SK-N-SH (cell line): ENCODE results near the gene ZNF780B. TPM values are rescaled to one million over a fixed set of nuclear protein-coding genes. Genes with fewer than 3 reads are reported as not detected.

ENCODE experiments used
- CTCF ChIA-PET: fragments of 300-600, 350-600 bp; formaldehyde crosslinking; extraction: SDS; loops from one replicate; lab custom pipeline; 2021; lab: Yijun Ruan, JAX
- POLR2A ChIA-PET: fragments of 350-600 bp; sonication (Branson Sonifier 250); formaldehyde crosslinking; extraction: SDS; loops from one replicate; lab custom pipeline; 2020; ENCODE audit warnings: antibody characterized with exemption, inconsistent platforms; lab: Yijun Ruan, JAX
- DNase-seq: peaks from one replicate; pipeline ENCODE4 v3.0.0; 2012
- H2AFZ ChIP-seq: fragments of 200-600 bp; sonication (generic); 2 replicates; pipeline ENCODE4 v1.8.1; 2016; ENCODE audit warnings: antibody characterized with exemption, mild to moderate bottlenecking, low read depth
- H3F3A ChIP-seq: fragments of 200-600 bp; sonication (generic); replicated peaks from 2 replicates; pipeline ENCODE3; 2016; ENCODE audit warnings: antibody characterized with exemption, mild to moderate bottlenecking; ENCODE audit not compliant: insufficient read depth
- H3K27ac ChIP-seq, 2 experiments: fragments of 200-500 bp in 1 of 2; fragments of 200-600 bp in 1 of 2; sonication (Bioruptor generic) in 1 of 2; sonication (generic), shearing (Covaris generic) in 1 of 2; 2 replicates each; pipeline versions ENCODE4 v1.5.1 to v1.6.1; 2014 to 2016; ENCODE audit warnings: low read depth in 2 of 2, inconsistent platforms in 1 of 2, low read length in 1 of 2, mild to moderate bottlenecking in 1 of 2, mixed read lengths in 1 of 2
- H3K27me3 ChIP-seq: fragments of 200-600 bp; sonication (generic), shearing (Covaris generic); 2 replicates; pipeline ENCODE4 v1.6.1; 2016; ENCODE audit warnings: mixed run types; ENCODE audit not compliant: insufficient read depth
- H3K36me3 ChIP-seq, 2 experiments: fragments of 200-500 bp in 1 of 2; fragments of 200-600 bp in 1 of 2; sonication (Bioruptor generic) in 1 of 2; sonication (generic) in 1 of 2; replicated peaks in 1 of 2; 2 replicates each; pipeline versions ENCODE3 to v1.5.1; 2014 to 2016; ENCODE audit warnings: low read length in 1 of 2, mild to moderate bottlenecking in 1 of 2; ENCODE audit not compliant: insufficient read depth in 2 of 2, control insufficient read depth in 1 of 2
- H3K4me1 ChIP-seq, 2 experiments: fragments of 200-500 bp in 1 of 2; fragments of 200-600 bp in 1 of 2; sonication (Bioruptor generic) in 1 of 2; sonication (generic), shearing (Covaris generic) in 1 of 2; 2 replicates each; pipeline versions ENCODE4 v1.5.1 to v1.6.1; 2014 to 2016; ENCODE audit warnings: low read depth in 1 of 2, low read length in 1 of 2, mixed run types in 1 of 2; ENCODE audit not compliant: insufficient read depth in 2 of 2, control insufficient read depth in 1 of 2
- H3K4me2 ChIP-seq: fragments of 200-600 bp; sonication (generic), shearing (Covaris generic); 2 replicates; pipeline ENCODE4 v1.6.1; 2017; ENCODE audit warnings: mixed run types
- H3K4me3 ChIP-seq, 2 experiments: fragments of 200-500 bp in 1 of 2; fragments of 200-600 bp in 1 of 2; sonication (Bioruptor generic) in 1 of 2; sonication (generic), shearing (Covaris generic) in 1 of 2; 2 replicates each; pipeline versions ENCODE4 v1.5.1 to v1.8.1; 2014 to 2016; ENCODE audit warnings: low read depth in 2 of 2, inconsistent platforms in 1 of 2, low read length in 1 of 2, mild to moderate bottlenecking in 1 of 2, mixed read lengths in 1 of 2, moderate library complexity in 1 of 2
- H3K79me2 ChIP-seq: fragments of 200-600 bp; sonication (generic); 2 replicates; pipeline ENCODE4 v1.8.1; 2017; ENCODE audit warnings: mild to moderate bottlenecking; ENCODE audit not compliant: insufficient read depth
- H3K9ac ChIP-seq: fragments of 200-600 bp; sonication (generic); 2 replicates; pipeline ENCODE4 v1.6.1; 2017; ENCODE audit warnings: mixed run types
- H3K9me2 ChIP-seq: fragments of 200-600 bp; sonication (generic); 2 replicates; pipeline ENCODE4 v1.6.1; 2017; ENCODE audit warnings: mixed run types
- H3K9me3 ChIP-seq: fragments of 200-600 bp; sonication (generic); 2 replicates; pipeline ENCODE4 v1.6.1; 2017; ENCODE audit warnings: mixed run types, mild to moderate bottlenecking, moderate library complexity
- H4K20me1 ChIP-seq: fragments of 200-600 bp; sonication (generic); 2 replicates; pipeline ENCODE4 v1.6.1; 2017; ENCODE audit warnings: mild to moderate bottlenecking, mixed run types; ENCODE audit not compliant: insufficient read depth
- ELF1 ChIP-seq: IDR thresholded peaks from 2 replicates; pipeline ENCODE4 v1.4.0; 2012
- EP300 ChIP-seq, 2 experiments: IDR thresholded peaks; 2 replicates each; pipeline versions ENCODE4 v1.4.0 to v1.6.1; 2012; ENCODE audit warnings: borderline replicate concordance in 1 of 2, low read depth in 1 of 2, low read length in 1 of 2
- FOXJ3 ChIP-seq: sonication (generic); formaldehyde crosslinking; IDR thresholded peaks from 2 replicates; pipeline ENCODE4 v1.5.1; 2020; ENCODE audit warnings: mild to moderate bottlenecking, missing genetic modification reagents
- GABPA ChIP-seq: IDR thresholded peaks from 2 replicates; pipeline ENCODE4 v1.4.0; 2012; ENCODE audit warnings: low read depth, mild to moderate bottlenecking
- GATA2 ChIP-seq: sonication (generic); formaldehyde crosslinking; IDR thresholded peaks from 2 replicates; pipeline ENCODE4 v1.5.0; 2020; ENCODE audit warnings: mild to moderate bottlenecking, missing genetic modification reagents
- JUND ChIP-seq: IDR thresholded peaks from 2 replicates; pipeline ENCODE4 v1.4.0; 2012
- MAX ChIP-seq: IDR thresholded peaks from 2 replicates; pipeline ENCODE4 v1.4.0; 2012; ENCODE audit warnings: low read depth
- MXI1 ChIP-seq: IDR thresholded peaks from 2 replicates; pipeline ENCODE4 v1.6.1; 2012; ENCODE audit warnings: mild to moderate bottlenecking, low read depth, low read length, improper control_type of control experiment
- NRF1 ChIP-seq: IDR thresholded peaks from 2 replicates; pipeline ENCODE4 v1.6.1; 2012; ENCODE audit warnings: low read depth, mild to moderate bottlenecking, low read length
- POLR2AphosphoS5 ChIP-seq: IDR thresholded peaks from 2 replicates; pipeline ENCODE4 v1.6.1; 2012; ENCODE audit warnings: low read depth, low read length
- REST ChIP-seq: IDR thresholded peaks from 2 replicates; pipeline ENCODE4 v1.6.1; 2012; ENCODE audit warnings: mild to moderate bottlenecking, low read depth, low read length, moderate library complexity
- SIN3A ChIP-seq: IDR thresholded peaks from 2 replicates; pipeline ENCODE4 v1.6.1; 2012; ENCODE audit warnings: low read depth, mild to moderate bottlenecking, low read length, moderate library complexity, borderline replicate concordance
- SMC3 ChIP-seq: IDR thresholded peaks from 2 replicates; pipeline ENCODE4 v1.6.1; 2012; ENCODE audit warnings: low read depth, low read length, improper control_type of control experiment
- TAF1 ChIP-seq: IDR thresholded peaks from 2 replicates; pipeline ENCODE4 v1.6.1; 2012; ENCODE audit warnings: low read depth, mild to moderate bottlenecking, low read length, moderate library complexity, borderline replicate concordance
- TCF12 ChIP-seq: IDR thresholded peaks from 2 replicates; pipeline ENCODE4 v1.4.0; 2012
- USF1 ChIP-seq: IDR thresholded peaks from 2 replicates; pipeline ENCODE4 v1.4.0; 2012; ENCODE audit warnings: low read depth, borderline replicate concordance
- YY1 ChIP-seq: IDR thresholded peaks from 2 replicates; pipeline ENCODE4 v1.4.0; 2012; ENCODE audit warnings: low read depth, mild to moderate bottlenecking
- WGBS: methylation state at CpG from one replicate; pipeline ENCODE4 v1.1.6; 2017; ENCODE audit warnings: low lambda C conversion rate; 5-methylcytosine and 5-hydroxymethylcytosine counted together
- polyA plus RNA-seq, 3 experiments: library from polyadenylated mRNA; depleted of rRNA; stranded (reverse); fragments of >200 nt; gene quantifications; 2 replicates each; pipeline ENCODE4 v1.2.3, GENCODE V29; 2012

ZNF780B gene
- polyA plus RNA-seq, 1 of the 3 experiments (the other 2 are of a cell fraction), result 7.0 TPM

GRCh38 chr19:40090241-40091204 is 34.5 kb upstream of the ZNF780B start, which contains the start of gene ZNF780A:
ZNF780A (minus strand) TSS chr19:40090943; CDS start chr19:40084753, 6,190 bp downstream.
- Histone ChIP-seq H3K4me1 (peaks cover 0 to 4% of the 10 kb centered on the region in 2 experiments; a peak in 2 of 4 replicates), H3K9me2 (no peaks in the 10 kb centered on the region), H2AFZ (peak within 1 kb of the TSS; percentile 100), H3K9me3 (no peaks in the 10 kb centered on the region), H3K36me3 (peaks cover 0 to 5% of the 10 kb centered on the region in 2 experiments), H3K4me2 (peak within 1 kb of the TSS; percentile 91), H3K9ac (peak within 1 kb of the TSS; percentile 85), H3K27ac (peak within 1 kb of the TSS; percentile 82 to 94), H4K20me1 (no peaks in the 10 kb centered on the region), H3K4me3 (peak within 1 kb of the TSS; percentile 83 to 94), H3K27me3 (no peaks in the 10 kb centered on the region), H3F3A (no peaks in the 10 kb centered on the region), H3K79me2 (peaks cover 37% of the 10 kb centered on the region)
- DNase-seq, result peak; percentile 83
- ChIA-PET CTCF (interaction anchor here (1.3 to 2.1 kb wide), 2 partner anchors 50 to 53 kb away, joined by 4 to 6 read pairs; no protein-coding TSS in a partner anchor), POLR2A (interaction anchor here (0.6 to 1.2 kb wide), 6 partner anchors 19 to 258 kb away, joined by 3 to 6 read pairs (median 3); partner anchors contain the start of genes PLD3, PSMC4 and ZNF780B)
- TF ChIP-seq NRF1 (no peak), MXI1 (peak; percentile 72), REST (0 out of 2 replicates have a peak, but pooled peaks have one; percentile 22), FOXJ3 (CRISPR knock-in tag) (0 out of 2 replicates have a peak, but pooled peaks have one; percentile 55), MAX (peak; percentile 65), TAF1 (peak; percentile 76), USF1 (no peak), GATA2 (CRISPR knock-in tag) (peak; percentile 22; the same call in 1 of the 2 replicates), YY1 (peak; percentile 25; the same call in 1 of the 2 replicates), SMC3 (no peak), SIN3A (0 out of 2 replicates have a peak, but pooled peaks have one; percentile 17), POLR2AphosphoS5 (peak; percentile 95), GABPA (peak; percentile 79), JUND (no peak), ELF1 (peak; percentile 80), TCF12 (no peak), EP300 (IDR thresholded peaks at IDR 0.05; ENCODE audit: borderline replicate concordance in 1 of 2, low read depth in 1 of 2, low read length in 1 of 2) (no peak)
- 1% methylated on average over 46 of the region's 47 CpGs for WGBS
